Thyroid gland (tissue), 4 donors: ENCODE results near the gene NCKAP5. TPM values are rescaled to one million over a fixed set of nuclear protein-coding genes. Genes with fewer than 3 reads are reported as not detected.

Source experiments
- DNase-seq, 2 donors: peaks; one replicate each; pipeline ENCODE4 v3.0.0-alpha.2; 2019
- H3K27ac ChIP-seq, 3 donors: fragments of 200-600 bp; sonication (generic); 1 replicate in 2 of 3; 2 replicates in 1 of 3; pipeline ENCODE4 v1.5.1; 2016 to 2019; ENCODE audit warnings: mild to moderate bottlenecking in 1 of 3, moderate library complexity in 1 of 3
- H3K27me3 ChIP-seq: fragments of 200-600 bp; sonication (generic); one replicate; pipeline ENCODE4 v1.5.1; 2019
- H3K36me3 ChIP-seq, 2 donors: fragments of 200-600 bp; sonication (generic); one replicate each; pipeline ENCODE4 v1.5.1; 2016 to 2019
- H3K4me1 ChIP-seq, 2 donors: fragments of 200-600 bp; sonication (generic); one replicate each; pipeline ENCODE4 v1.5.1; 2017 to 2019
- H3K4me3 ChIP-seq, 3 donors: fragments of 200-600 bp; sonication (generic); replicated peaks in 1 of 3; 1 replicate in 2 of 3; 2 replicates in 1 of 3; pipeline ENCODE4 v1.5.1; 2016; ENCODE audit warnings: mild to moderate bottlenecking in 1 of 3
- H3K9me3 ChIP-seq: fragments of 200-600 bp; sonication (generic); one replicate; pipeline ENCODE4 v1.5.1; 2017
- CTCF ChIP-seq, 6 experiments: fragments of 200-600 bp in 3 of 6; fragments of 450-650 bp in 3 of 6; sonication (generic) in 3 of 6; IDR thresholded peaks; one replicate each; pipeline ENCODE4 v1.5.1; 2016 to 2019; ENCODE audit warnings: antibody characterized with exemption in 6 of 6, mild to moderate bottlenecking in 2 of 6, inconsistent platforms in 1 of 6, moderate library complexity in 1 of 6
- POLR2A ChIP-seq, 2 donors: fragments of 450-650 bp; IDR thresholded peaks; one replicate each; pipeline ENCODE4 v1.6.1; 2017; ENCODE audit warnings: antibody characterized with exemption in 2 of 2, mild to moderate bottlenecking in 2 of 2, moderate library complexity in 1 of 2
- WGBS, 2 donors: methylation state at CpG; one replicate each; pipeline ENCODE4 v1.1.5; 2017; 5-methylcytosine and 5-hydroxymethylcytosine counted together
- intact Hi-C: fragments of 100-400 bp; cut with DNase I; formaldehyde crosslinking; loops from one replicate; pipeline ENCODE4 v1.15.1; 2023
- total RNA-seq, 4 donors: library from RNA; depleted of rRNA; stranded (reverse); fragments of >200 nt; gene quantifications; one replicate each; pipeline ENCODE4 v1.2.3, GENCODE V29; 2016

The NCKAP5 gene
- total RNA-seq = 1 to 10 TPM in 1 of 4 donors, under 1 TPM in 3; 0.45 to 1.2 (median 0.76) TPM

- Histone ChIP-seq H3K4me1 (no peaks in the 10 kb centered on the region), H3K27me3 (no peaks in the 10 kb centered on the region), H3K27ac (no peak within 1 kb of the TSS), H3K9me3 (no peaks in the 10 kb centered on the region), H3K36me3 (no peaks in the 10 kb centered on the region), H3K4me3 (no peak within 1 kb of the TSS)
- DNase-seq = peak in 1 of 2 donors; percentile 20
- 14 to 15% methylated on average over 12 of the region's 12 CpGs for WGBS, 2 donors
- intact Hi-C loops = no loop called here
- TF ChIP-seq CTCF (IDR thresholded peaks at IDR 0.05) (no peak), POLR2A (IDR thresholded peaks at IDR 0.05) (no peak)
Measured at GRCh38 chr2:133568172-133568571, at the start of gene NCKAP5. TSS of gene NCKAP5 (minus strand) at chr2:133568463. CDS start at chr2:133517526, 50,937 bp downstream.

DNA sequence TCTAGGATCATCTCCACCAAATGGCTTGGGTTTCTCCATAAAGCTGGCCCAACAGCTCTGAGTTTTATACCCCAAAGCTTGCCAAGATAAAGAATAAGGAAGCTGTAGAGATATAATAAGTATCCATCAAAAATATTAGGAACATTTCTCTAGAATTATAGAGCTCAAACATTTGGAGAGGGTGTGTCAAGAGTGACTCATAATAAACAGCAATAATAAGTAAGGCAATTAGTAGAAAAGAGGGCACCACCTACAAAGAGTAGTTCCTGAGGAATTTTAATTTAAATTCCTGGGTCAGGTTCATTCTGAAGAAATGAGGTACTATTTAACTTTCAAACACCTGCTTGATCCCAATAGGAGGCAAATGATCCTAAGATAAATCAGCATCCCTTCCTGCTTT is 41.4 kb upstream of the NCKAP5 start:
- intact Hi-C loops = no loop called here
- Histone ChIP-seq H3K27ac (no peak overlapping the region), H3K4me3 (no peak overlapping the region), H3K36me3 (no peaks in the 10 kb centered on the region), H3K4me1 (no peaks in the 10 kb centered on the region), H3K27me3 (no peaks in the 10 kb centered on the region), H3K9me3 (no peaks in the 10 kb centered on the region)
- TF ChIP-seq CTCF (IDR thresholded peaks at IDR 0.05) (no peak), POLR2A (IDR thresholded peaks at IDR 0.05) (no peak)
- DNase-seq = no peak

- Histone ChIP-seq H3K4me1 (no peaks in the 10 kb centered on the region), H3K27ac (no peak overlapping the region), H3K9me3 (no peaks in the 10 kb centered on the region), H3K36me3 (no peaks in the 10 kb centered on the region), H3K27me3 (no peaks in the 10 kb centered on the region), H3K4me3 (no peak overlapping the region)
- TF ChIP-seq CTCF (IDR thresholded peaks at IDR 0.05) (no peak), POLR2A (IDR thresholded peaks at IDR 0.05) (no peak)
- 95 to 96% methylated on average over 1 of the region's 1 CpG for WGBS, 2 donors
- intact Hi-C loops = no loop called here
- DNase-seq = no peak
Measured at GRCh38 chr2:133608291-133608690, 40.0 kb upstream of the NCKAP5 start.

DNA sequence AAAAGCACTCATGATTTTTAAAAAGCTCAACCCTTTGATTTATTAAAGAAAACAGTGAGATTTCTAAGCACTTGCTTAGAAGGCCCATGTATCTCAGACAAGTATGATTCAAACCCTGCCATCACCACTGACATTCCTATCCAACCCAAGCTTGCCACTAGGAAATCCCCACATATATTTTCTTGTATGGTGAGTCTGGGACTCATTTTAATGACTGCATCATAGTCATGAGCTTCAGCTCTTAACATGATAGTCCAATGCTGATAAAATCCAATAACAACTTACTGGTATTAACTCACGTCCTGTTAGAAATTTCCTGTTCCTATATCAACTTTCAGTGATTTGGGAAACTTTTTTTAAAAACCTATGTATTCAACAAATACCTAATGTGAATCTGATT is 39.4 kb upstream of the NCKAP5 start:
- TF ChIP-seq CTCF (IDR thresholded peaks at IDR 0.05) (no peak), POLR2A (IDR thresholded peaks at IDR 0.05) (no peak)
- WGBS, 2 donors = 84 to 90% methylated on average over 1 of the region's 1 CpG
- intact Hi-C loops = no loop called here

GRCh38 chr2:133606616-133607015 is 38.4 kb upstream of the NCKAP5 start:
- no peaks in the 10 kb centered on the region for H3K36me3 ChIP-seq
- TF ChIP-seq CTCF (IDR thresholded peaks at IDR 0.05) (no peak), POLR2A (IDR thresholded peaks at IDR 0.05) (no peak)
- H3K27ac ChIP-seq = no peak overlapping the region
- no peaks in the 10 kb centered on the region for H3K4me1 ChIP-seq
- no peaks in the 10 kb centered on the region for H3K27me3 ChIP-seq
- H3K4me3 ChIP-seq = no peak overlapping the region
- 100% methylated on average over 1 of the region's 1 CpG for WGBS, 2 donors
- intact Hi-C loops = no loop called here
- no peak for DNase-seq
- H3K9me3 ChIP-seq = no peaks in the 10 kb centered on the region

More for the DNA sequence above, 39.4 kb upstream of the NCKAP5 start:
- Histone ChIP-seq H3K36me3 (no peaks in the 10 kb centered on the region), H3K4me3 (no peak overlapping the region), H3K4me1 (no peaks in the 10 kb centered on the region), H3K27me3 (no peaks in the 10 kb centered on the region), H3K27ac (no peak overlapping the region), H3K9me3 (no peaks in the 10 kb centered on the region)
- no peak for DNase-seq
